CD14-positive monocyte (primary cell): ENCODE data around the gene CHST3. TPM values are rescaled to one million over a fixed set of nuclear protein-coding genes. Genes with fewer than 3 reads are reported as not detected.

Experiments used
- DNase-seq, 3 donors: peaks; one replicate each; pipeline ENCODE4 v3.0.0-alpha.2; 2011 to 2022
- H2AFZ ChIP-seq: 2 replicates; pipeline ENCODE4 v1.6.0; 2012; ENCODE audit warnings: mild to moderate bottlenecking, low read depth, low read length, inconsistent platforms; ENCODE audit not compliant: insufficient read depth, poor library complexity, severe bottlenecking
- H3K27ac ChIP-seq, 2 donors: 1 replicate in 1 of 2; 2 replicates in 1 of 2; pipeline ENCODE4 v1.5.1; 2012 to 2013; ENCODE audit warnings: low read length in 2 of 2, control low read depth in 1 of 2, inconsistent platforms in 1 of 2, low read depth in 1 of 2, mild to moderate bottlenecking in 1 of 2
- H3K27me3 ChIP-seq, 2 donors: one replicate each; pipeline versions ENCODE4 v1.6.0 to v1.6.1; 2011 to 2013; ENCODE audit warnings: low read length in 2 of 2; ENCODE audit not compliant: control insufficient read depth in 2 of 2, insufficient read depth in 2 of 2
- H3K36me3 ChIP-seq, 2 donors: replicated peaks in 1 of 2; 1 replicate in 1 of 2; 2 replicates in 1 of 2; pipeline versions ENCODE4 v1.5.1 to v1.6.1; 2012 to 2013; ENCODE audit warnings: low read length in 2 of 2, control low read depth in 1 of 2, inconsistent platforms in 1 of 2, mild to moderate bottlenecking in 1 of 2; ENCODE audit not compliant: insufficient read depth in 2 of 2, control insufficient read depth in 1 of 2
- H3K4me1 ChIP-seq, 2 donors: 1 replicate in 1 of 2; 2 replicates in 1 of 2; pipeline versions ENCODE4 v1.5.1 to v1.6.1; 2012 to 2013; ENCODE audit warnings: low read length in 2 of 2, control low read depth in 1 of 2, inconsistent platforms in 1 of 2, mild to moderate bottlenecking in 1 of 2, moderate library complexity in 1 of 2; ENCODE audit not compliant: insufficient read depth in 2 of 2, control insufficient read depth in 1 of 2
- H3K4me2 ChIP-seq: replicated peaks from 2 replicates; pipeline ENCODE3; 2012; ENCODE audit warnings: low read length, moderate library complexity, mild to moderate bottlenecking; ENCODE audit not compliant: poor library complexity, severe bottlenecking; ENCODE audit errors: extremely low read depth
- H3K4me3 ChIP-seq, 3 experiments: fragments of 200-600 bp in 1 of 3; sonication (generic) in 1 of 3; replicated peaks in 1 of 3; 1 replicate in 2 of 3; 2 replicates in 1 of 3; pipeline ENCODE4 v1.5.1; 2011 to 2013; ENCODE audit warnings: low read length in 3 of 3, mild to moderate bottlenecking in 3 of 3, control low read depth in 2 of 3, low read depth in 2 of 3, inconsistent platforms in 1 of 3, moderate library complexity in 1 of 3
- H3K79me2 ChIP-seq: 2 replicates; pipeline ENCODE4 v1.6.0; 2012; ENCODE audit warnings: mild to moderate bottlenecking, control low read depth, inconsistent platforms, low read length, moderate library complexity; ENCODE audit not compliant: insufficient read depth
- H3K9ac ChIP-seq: 2 replicates; pipeline ENCODE4 v1.6.0; 2017; ENCODE audit warnings: low read length, mild to moderate bottlenecking; ENCODE audit not compliant: insufficient read depth, poor library complexity, severe bottlenecking
- H3K9me3 ChIP-seq, 2 donors: replicated peaks in 1 of 2; 1 replicate in 1 of 2; 2 replicates in 1 of 2; pipeline versions ENCODE4 v1.5.1 to v1.6.1; 2012 to 2013; ENCODE audit warnings: low read length in 2 of 2, control low read depth in 1 of 2; ENCODE audit not compliant: control insufficient read depth in 1 of 2, insufficient read depth in 1 of 2
- H4K20me1 ChIP-seq: 2 replicates; pipeline ENCODE4 v1.6.0; 2012; ENCODE audit warnings: mild to moderate bottlenecking, low read length, control low read depth, moderate library complexity; ENCODE audit not compliant: insufficient read depth
- H3K27ac Mint-ChIP-seq, 7 donors: one replicate each; pipeline ENCODE4 v1.8.0; 2020; ENCODE audit warnings: mild to moderate bottlenecking in 7 of 7, mixed read lengths in 7 of 7, moderate library complexity in 6 of 7, inconsistent platforms in 2 of 7
- H3K27me3 Mint-ChIP-seq, 3 donors: one replicate each; pipeline ENCODE4 v1.8.0; 2021 to 2022; ENCODE audit warnings: low read depth in 3 of 3, mild to moderate bottlenecking in 3 of 3, mixed read lengths in 3 of 3, moderate library complexity in 3 of 3, inconsistent platforms in 1 of 3
- H3K36me3 Mint-ChIP-seq, 2 donors: one replicate each; pipeline ENCODE4 v1.8.0; 2020; ENCODE audit warnings: mixed read lengths in 2 of 2, inconsistent platforms in 1 of 2, mild to moderate bottlenecking in 1 of 2
- H3K4me1 Mint-ChIP-seq: one replicate; pipeline ENCODE4 v1.8.0; 2020; ENCODE audit warnings: mild to moderate bottlenecking, mixed read lengths
- H3K4me3 Mint-ChIP-seq, 2 donors: one replicate each; pipeline ENCODE4 v1.8.0; 2020; ENCODE audit warnings: mild to moderate bottlenecking in 2 of 2, mixed read lengths in 2 of 2, moderate library complexity in 1 of 2
- H3K9me3 Mint-ChIP-seq, 7 donors: one replicate each; pipeline ENCODE4 v1.8.0; 2020 to 2022; ENCODE audit warnings: mixed read lengths in 7 of 7, mild to moderate bottlenecking in 6 of 7, moderate library complexity in 6 of 7, inconsistent platforms in 2 of 7
- WGBS: methylation state at CpG from one replicate; pipeline ENCODE4 v1.1.5; 2013; ENCODE audit warnings: missing lambda C conversion rate; ENCODE audit not compliant: insufficient coverage; 5-methylcytosine and 5-hydroxymethylcytosine counted together
- intact Hi-C, 2 donors: fragments of 100-400 bp; cut with micrococcal nuclease; formaldehyde crosslinking; loops; one replicate each; pipeline versions ENCODE4 v1.15.0 to v1.15.1; 2023
- polyA plus RNA-seq, 3 donors: library from polyadenylated mRNA; depleted of rRNA in 1 of 3; unstranded in 2 of 3; stranded (reverse) in 1 of 3; fragments of 300-500 nt in 2 of 3; fragments of >200 nt in 1 of 3; fragmentation: Illumina TruSeq in 2 of 3; gene quantifications; 1 replicate in 2 of 3; 2 replicates in 1 of 3; pipeline ENCODE4 v1.2.3, GENCODE V29; 2012 to 2021
- TF ChIP-seq, protein P1 (sequence below): fragments of 200-600 bp; IDR thresholded peaks from one replicate; pipeline ENCODE4 v1.8.0; 2022; ENCODE audit warnings: antibody characterized with exemption, mild to moderate bottlenecking

The CHST3 gene
- polyA plus RNA-seq, 3 donors, result not detected

DNA sequence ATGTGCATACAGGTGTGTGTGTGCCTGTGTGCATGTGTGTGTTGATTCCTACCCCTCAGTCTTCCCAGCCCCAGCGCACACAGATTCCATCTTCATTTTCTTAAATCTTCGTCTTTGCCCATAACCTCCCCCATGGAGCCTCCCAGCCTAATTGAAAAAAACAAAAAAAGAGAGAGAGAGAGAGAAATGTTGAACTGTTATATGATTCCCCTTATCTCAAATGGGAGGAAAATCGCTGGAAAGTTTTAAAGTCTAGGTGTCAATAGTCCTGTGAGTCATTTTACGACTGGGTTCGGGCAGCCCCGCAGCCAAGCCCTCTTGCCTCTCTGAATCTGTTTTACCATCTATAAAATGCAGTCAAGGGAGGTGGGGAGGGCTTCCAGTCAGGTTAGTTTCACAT, 63.3 kb downstream of the CHST3 start:
- H3K36me3 Mint-ChIP-seq, result no peaks in the 10 kb centered on the region
- peaks cover 8 to 10% (median 9%) of the 10 kb centered on the region in 3 donors for H3K27me3 Mint-ChIP-seq
- Histone ChIP-seq H3K4me1 (no peaks in the 10 kb centered on the region), H3K9ac (no peak overlapping the region), H3K9me3 (no peaks in the 10 kb centered on the region), H3K4me3 (no peak overlapping the region), H3K36me3 (no peaks in the 10 kb centered on the region), H3K27ac (no peak overlapping the region), H3K79me2 (no peaks in the 10 kb centered on the region), H3K4me2 (no peak overlapping the region), H4K20me1 (no peaks in the 10 kb centered on the region), H2AFZ (no peak overlapping the region), H3K27me3 (no peaks in the 10 kb centered on the region)
- no peak for DNase-seq
- TF ChIP-seq, protein P1, sequence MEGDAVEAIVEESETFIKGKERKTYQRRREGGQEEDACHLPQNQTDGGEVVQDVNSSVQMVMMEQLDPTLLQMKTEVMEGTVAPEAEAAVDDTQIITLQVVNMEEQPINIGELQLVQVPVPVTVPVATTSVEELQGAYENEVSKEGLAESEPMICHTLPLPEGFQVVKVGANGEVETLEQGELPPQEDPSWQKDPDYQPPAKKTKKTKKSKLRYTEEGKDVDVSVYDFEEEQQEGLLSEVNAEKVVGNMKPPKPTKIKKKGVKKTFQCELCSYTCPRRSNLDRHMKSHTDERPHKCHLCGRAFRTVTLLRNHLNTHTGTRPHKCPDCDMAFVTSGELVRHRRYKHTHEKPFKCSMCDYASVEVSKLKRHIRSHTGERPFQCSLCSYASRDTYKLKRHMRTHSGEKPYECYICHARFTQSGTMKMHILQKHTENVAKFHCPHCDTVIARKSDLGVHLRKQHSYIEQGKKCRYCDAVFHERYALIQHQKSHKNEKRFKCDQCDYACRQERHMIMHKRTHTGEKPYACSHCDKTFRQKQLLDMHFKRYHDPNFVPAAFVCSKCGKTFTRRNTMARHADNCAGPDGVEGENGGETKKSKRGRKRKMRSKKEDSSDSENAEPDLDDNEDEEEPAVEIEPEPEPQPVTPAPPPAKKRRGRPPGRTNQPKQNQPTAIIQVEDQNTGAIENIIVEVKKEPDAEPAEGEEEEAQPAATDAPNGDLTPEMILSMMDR, result no peak
- peaks cover 0 to 2% (median 0%) of the 10 kb centered on the region in 7 donors for H3K9me3 Mint-ChIP-seq
- intact Hi-C loops, result no loop called here
- no CpG with 5 or more reads among the region's 6 CpGs for WGBS
- H3K27ac Mint-ChIP-seq, result no peak overlapping the region
- H3K4me1 Mint-ChIP-seq, result no peaks in the 10 kb centered on the region
- no peak overlapping the region for H3K4me3 Mint-ChIP-seq

- Histone ChIP-seq H3K79me2 (no peaks in the 10 kb centered on the region), H3K27ac (no peak overlapping the region), H3K4me3 (no peak overlapping the region), H3K9me3 (no peaks in the 10 kb centered on the region), H3K27me3 (no peaks in the 10 kb centered on the region), H3K4me1 (no peaks in the 10 kb centered on the region), H3K36me3 (no peaks in the 10 kb centered on the region), H2AFZ (no peak overlapping the region), H4K20me1 (no peaks in the 10 kb centered on the region), H3K4me2 (no peak overlapping the region), H3K9ac (no peak overlapping the region)
- no peaks in the 10 kb centered on the region for H3K4me1 Mint-ChIP-seq
- DNase-seq, result no peak
- TF ChIP-seq, protein P1, result no peak
- peaks cover 7 to 12% (median 10%) of the 10 kb centered on the region in 3 donors for H3K27me3 Mint-ChIP-seq
- 100% methylated on average over 1 of the region's 1 CpG for WGBS
- no peak overlapping the region for H3K27ac Mint-ChIP-seq
- H3K9me3 Mint-ChIP-seq, result peaks cover 0 to 2% (median 0%) of the 10 kb centered on the region in 7 donors
- H3K4me3 Mint-ChIP-seq, result no peak overlapping the region
- no peaks in the 10 kb centered on the region for H3K36me3 Mint-ChIP-seq
- intact Hi-C loops, result no loop called here
These were observed 65.2 kb downstream of the CHST3 start for GRCh38 chr10:72029414-72029813.
